Mucosa of rectum (tissue), 2 donors: ENCODE results near the gene DRAP1.
A peak's percentile ranks its signal among the peaks of the same experiment; 100 is the strongest.

Experiments used
- H3K27ac ChIP-seq, 2 donors: one replicate each; pipeline ENCODE4 v1.7.0; 2013; ENCODE audit warnings: inconsistent platforms in 2 of 2, low read depth in 2 of 2, low read length in 2 of 2
- H3K27me3 ChIP-seq, 2 donors: one replicate each; pipeline ENCODE4 v1.7.0; 2013; ENCODE audit warnings: low read length in 2 of 2; ENCODE audit not compliant: control insufficient read depth in 2 of 2, insufficient read depth in 2 of 2
- H3K36me3 ChIP-seq, 2 donors: one replicate each; pipeline ENCODE4 v1.7.0; 2013; ENCODE audit warnings: low read length in 2 of 2; ENCODE audit not compliant: control insufficient read depth in 2 of 2, insufficient read depth in 2 of 2
- H3K4me1 ChIP-seq, 2 donors: one replicate each; pipeline ENCODE4 v1.7.0; 2013; ENCODE audit warnings: low read length in 2 of 2, mild to moderate bottlenecking in 1 of 2; ENCODE audit not compliant: control insufficient read depth in 2 of 2, insufficient read depth in 2 of 2
- H3K4me3 ChIP-seq, 2 donors: one replicate each; pipeline ENCODE4 v1.7.0; 2013; ENCODE audit warnings: low read length in 2 of 2
- H3K9ac ChIP-seq, 2 donors: one replicate each; pipeline ENCODE4 v1.7.0; 2013; ENCODE audit warnings: low read length in 2 of 2, low read depth in 1 of 2, mild to moderate bottlenecking in 1 of 2
- H3K9me3 ChIP-seq, 2 donors: one replicate each; pipeline ENCODE4 v1.7.0; 2013; ENCODE audit warnings: low read length in 2 of 2; ENCODE audit not compliant: control insufficient read depth in 2 of 2
- donor health status: healthy.
- donor health status: Normal muscosa, but diverticular disease.

Gene DRAP1

GRCh38 chr11:65880027-65880426 lies 39.2 kb upstream of the DRAP1 start:
- H3K9me3 ChIP-seq: no peaks in the 10 kb centered on the region
- peak overlapping the region in 1 of 2 donors; percentile 7 for H3K4me3 ChIP-seq
- H3K4me1 ChIP-seq: peaks cover 4% of the 10 kb centered on the region in 2 donors
- no peak overlapping the region for H3K27ac ChIP-seq
- H3K27me3 ChIP-seq: no peaks in the 10 kb centered on the region
- peaks cover 11 to 17% of the 10 kb centered on the region in 2 donors for H3K36me3 ChIP-seq
- H3K9ac ChIP-seq: no peak overlapping the region

- Histone ChIP-seq H3K27me3 (no peaks in the 10 kb centered on the region), H3K9me3 (no peaks in the 10 kb centered on the region), H3K9ac (no peak overlapping the region), H3K27ac (no peak overlapping the region), H3K4me1 (peaks cover 4 to 6% of the 10 kb centered on the region in 2 donors), H3K4me3 (no peak overlapping the region), H3K36me3 (peaks cover 11 to 21% of the 10 kb centered on the region in 2 donors)
Observed at GRCh38 chr11:65880844-65881421, 38.3 kb upstream of the DRAP1 start.

GRCh38 chr11:65882120-65883057 lies 36.8 kb upstream of the DRAP1 start:
- Histone ChIP-seq H3K4me3 (no peak overlapping the region), H3K9ac (no peak overlapping the region), H3K27me3 (no peaks in the 10 kb centered on the region), H3K36me3 (peaks cover 15 to 28% of the 10 kb centered on the region in 2 donors), H3K4me1 (peaks cover 5 to 9% of the 10 kb centered on the region in 2 donors), H3K9me3 (no peaks in the 10 kb centered on the region), H3K27ac (no peak overlapping the region)

DNA sequence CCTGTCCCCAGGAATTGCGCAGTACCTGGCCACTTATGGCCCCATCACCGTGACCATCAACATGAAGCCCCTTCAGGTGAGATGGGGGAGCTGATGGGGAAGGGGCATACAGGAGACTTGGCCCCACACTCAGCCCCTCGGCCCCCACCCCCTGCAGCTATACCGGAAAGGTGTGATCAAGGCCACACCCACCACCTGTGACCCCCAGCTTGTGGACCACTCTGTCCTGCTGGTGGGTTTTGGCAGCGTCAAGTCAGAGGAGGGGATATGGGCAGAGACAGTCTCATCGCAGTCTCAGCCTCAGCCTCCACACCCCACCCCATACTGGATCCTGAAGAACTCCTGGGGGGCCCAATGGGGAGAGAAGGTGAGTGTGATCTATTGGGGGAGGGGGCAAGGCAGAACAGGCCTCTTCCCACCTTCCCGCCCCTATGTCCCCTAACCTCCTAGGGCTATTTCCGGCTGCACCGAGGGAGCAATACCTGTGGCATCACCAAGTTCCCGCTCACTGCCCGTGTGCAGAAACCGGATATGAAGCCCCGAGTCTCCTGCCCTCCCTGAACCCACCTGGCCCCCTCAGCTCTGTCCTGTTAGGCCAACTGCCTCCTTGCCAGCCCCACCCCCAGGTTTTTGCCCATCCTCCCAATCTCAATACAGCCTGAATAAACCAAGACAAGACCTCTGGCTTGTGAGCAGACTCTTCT lies 36.0 kb upstream of the DRAP1 start:
- Histone ChIP-seq H3K9ac (no peak overlapping the region), H3K27ac (no peak overlapping the region), H3K9me3 (no peaks in the 10 kb centered on the region), H3K27me3 (no peaks in the 10 kb centered on the region), H3K4me3 (no peak overlapping the region), H3K36me3 (peaks cover 15 to 28% of the 10 kb centered on the region in 2 donors), H3K4me1 (peaks cover 12 to 17% of the 10 kb centered on the region in 2 donors)

- Histone ChIP-seq H3K9me3 (no peaks in the 10 kb centered on the region), H3K27ac (no peak overlapping the region), H3K9ac (no peak overlapping the region), H3K36me3 (peaks cover 15 to 28% of the 10 kb centered on the region in 2 donors), H3K4me3 (no peak overlapping the region), H3K4me1 (peaks cover 17 to 23% of the 10 kb centered on the region in 2 donors), H3K27me3 (no peaks in the 10 kb centered on the region)
Observed at GRCh38 chr11:65883786-65884715, 35.2 kb upstream of the DRAP1 start.

DNA sequence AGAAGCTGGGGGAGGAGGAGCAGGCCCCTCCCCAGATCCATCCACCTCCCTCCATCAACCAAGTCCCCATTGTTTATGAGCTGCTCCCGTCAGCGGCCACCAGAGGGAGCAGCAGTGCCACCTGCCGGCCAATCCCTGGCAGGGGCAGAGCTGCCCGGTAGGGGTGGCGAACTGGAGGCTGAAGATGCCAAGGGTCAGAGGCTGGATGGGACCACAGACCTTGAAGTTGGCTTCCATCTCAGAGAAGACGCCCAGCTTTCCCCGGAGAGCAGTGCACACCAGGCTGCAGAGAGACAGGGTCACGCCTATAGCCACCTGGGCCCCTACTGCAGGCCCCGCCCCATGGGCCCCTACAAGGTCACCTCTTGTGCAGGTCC lies 34.5 kb upstream of the DRAP1 start:
- H3K4me3 ChIP-seq: peak overlapping the region in 1 of 2 donors; percentile 20
- peaks cover 23 to 29% of the 10 kb centered on the region in 2 donors for H3K4me1 ChIP-seq
- H3K36me3 ChIP-seq: peaks cover 15 to 28% of the 10 kb centered on the region in 2 donors
- no peaks in the 10 kb centered on the region for H3K9me3 ChIP-seq
- H3K27me3 ChIP-seq: no peaks in the 10 kb centered on the region
- no peak overlapping the region for H3K27ac ChIP-seq
- no peak overlapping the region for H3K9ac ChIP-seq

DNA sequence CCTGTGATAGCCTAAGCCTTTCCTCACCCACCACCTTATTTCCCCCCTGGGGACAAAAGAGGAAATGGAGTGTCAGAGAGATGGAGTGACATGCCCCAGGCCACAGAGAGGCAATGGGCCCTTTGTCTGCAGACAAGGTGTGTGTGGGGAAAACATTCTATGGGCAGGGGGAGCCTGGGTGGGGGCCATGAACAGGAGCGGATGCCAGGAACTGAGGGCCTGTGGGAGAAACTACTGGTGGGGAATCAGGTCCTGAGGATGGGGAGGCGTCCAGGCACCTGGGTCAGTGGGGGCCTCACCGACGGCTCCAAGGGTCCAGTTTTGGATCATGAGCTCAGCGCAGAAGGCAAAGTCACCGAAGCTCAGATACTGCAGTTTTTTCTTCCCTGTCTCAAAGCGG lies 34.0 kb upstream of the DRAP1 start:
- Histone ChIP-seq H3K27ac (no peak overlapping the region), H3K9me3 (no peaks in the 10 kb centered on the region), H3K4me3 (peak overlapping the region in 1 of 2 donors; percentile 20), H3K27me3 (no peaks in the 10 kb centered on the region), H3K4me1 (peaks cover 29 to 35% of the 10 kb centered on the region in 2 donors), H3K9ac (no peak overlapping the region), H3K36me3 (peaks cover 15 to 28% of the 10 kb centered on the region in 2 donors)

DNA sequence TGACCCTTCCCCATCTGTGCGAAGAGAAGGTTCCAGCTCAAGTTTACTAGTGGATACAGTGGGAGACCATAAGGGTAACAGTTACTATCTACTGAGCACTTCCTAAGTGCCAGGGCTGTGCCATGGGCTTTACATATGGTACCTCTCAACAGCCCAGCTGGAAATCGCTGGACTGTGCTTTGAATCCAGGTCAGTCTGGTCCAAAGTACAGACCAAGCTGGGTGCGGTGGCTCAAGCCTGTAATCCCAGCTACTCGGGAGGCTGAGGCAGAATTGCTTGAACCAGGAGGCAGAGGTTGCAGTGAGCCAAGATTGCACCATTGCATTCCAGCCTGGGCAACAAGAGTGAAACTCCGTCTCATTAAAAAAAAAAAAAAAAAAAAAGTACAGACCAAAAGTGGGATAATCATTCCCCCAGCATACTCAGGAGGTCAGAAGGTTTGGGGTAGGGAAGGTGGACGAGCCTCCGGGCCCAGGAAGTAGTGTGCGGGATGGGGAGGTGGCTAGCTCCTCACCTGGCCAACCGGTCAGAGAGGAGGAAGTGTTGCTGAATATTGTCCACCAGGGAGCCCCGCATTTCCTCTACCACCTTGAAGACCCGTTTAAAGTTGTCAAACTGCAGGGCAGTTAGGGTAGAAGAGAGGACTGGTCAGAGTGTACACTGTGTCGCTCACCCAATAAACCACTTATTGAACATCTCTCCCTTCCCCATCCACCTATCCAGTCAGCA lies 33.3 kb upstream of the DRAP1 start:
- peaks cover 34 to 39% of the 10 kb centered on the region in 2 donors for H3K4me1 ChIP-seq
- H3K4me3 ChIP-seq: no peak overlapping the region
- H3K9ac ChIP-seq: no peak overlapping the region
- H3K36me3 ChIP-seq: peaks cover 15 to 28% of the 10 kb centered on the region in 2 donors
- no peaks in the 10 kb centered on the region for H3K27me3 ChIP-seq
- H3K27ac ChIP-seq: peak overlapping the region in 1 of 2 donors; percentile 38
- H3K9me3 ChIP-seq: no peaks in the 10 kb centered on the region
